ENCODE measurements around the gene ARSG.

Gene ARSG

GRCh38 chr17:68451670-68452354 lies 160.5 kb downstream of the ARSG start:
- H3K4me3 ChIP-seq (ENCODE audit: low read depth, low read length) = no peak overlapping the region
- TF ChIP-seq CTCF (IDR thresholded peaks at IDR 0.05; ENCODE audit: borderline replicate concordance, insufficient read depth, low read depth, low read length) = no peak

GRCh38 chr17:68452724-68453290 lies 161.5 kb downstream of the ARSG start:
- H3K4me3 ChIP-seq (ENCODE audit: low read depth, low read length) = no peak overlapping the region
- no peak for TF ChIP-seq CTCF (IDR thresholded peaks at IDR 0.05; ENCODE audit: borderline replicate concordance, insufficient read depth, low read depth, low read length)

GRCh38 chr17:68453991-68454665 lies 162.8 kb downstream of the ARSG start:
- no peak overlapping the region for H3K4me3 ChIP-seq (ENCODE audit: low read depth, low read length)
- no peak for TF ChIP-seq CTCF (IDR thresholded peaks at IDR 0.05; ENCODE audit: borderline replicate concordance, insufficient read depth, low read depth, low read length)

- TF ChIP-seq CTCF (IDR thresholded peaks at IDR 0.05; ENCODE audit: borderline replicate concordance, insufficient read depth, low read depth, low read length) = no peak
- H3K4me3 ChIP-seq (ENCODE audit: low read depth, low read length) = no peak overlapping the region
Measured at GRCh38 chr17:68455901-68456338, 164.6 kb downstream of the ARSG start.

- H3K4me3 ChIP-seq (ENCODE audit: low read depth, low read length) = peak overlapping the region; percentile 80
- no peak for TF ChIP-seq CTCF (IDR thresholded peaks at IDR 0.05; ENCODE audit: borderline replicate concordance, insufficient read depth, low read depth, low read length)
Measured at GRCh38 chr17:68456339-68457167, 165.3 kb downstream of the ARSG start.

- TF ChIP-seq CTCF (IDR thresholded peaks at IDR 0.05; ENCODE audit: borderline replicate concordance, insufficient read depth, low read depth, low read length) = no peak
Measured at GRCh38 chr17:68457168-68457538, 165.9 kb downstream of the ARSG start, which contains the start of gene WIPI1. Gene WIPI1, minus strand, starts transcription at chr17:68457496. Its CDS starts 75 bp downstream, at chr17:68457421.

More at GRCh38 chr17:68457168-68457538, 165.9 kb downstream of the ARSG start, which contains the start of gene WIPI1:
- H3K4me3 ChIP-seq (ENCODE audit: low read depth, low read length) = peak within 1 kb of the TSS; percentile 80

All from GM12875 (cell line).